Skeletal muscle satellite cell (primary cell): ENCODE measurements around the gene TEAD1.
A peak's percentile ranks its signal among the peaks of the same experiment; 100 is the strongest.

Experiments used
- H3K27me3 ChIP-seq: 2 replicates; pipeline ENCODE4 v1.7.0; 2013; ENCODE audit warnings: low read length; ENCODE audit not compliant: control insufficient read depth, insufficient read depth
- H3K36me3 ChIP-seq: 2 replicates; pipeline ENCODE4 v1.7.0; 2013; ENCODE audit warnings: mild to moderate bottlenecking, control low read depth, low read length; ENCODE audit not compliant: insufficient read depth
- H3K4me1 ChIP-seq: 2 replicates; pipeline ENCODE4 v1.7.0; 2013; ENCODE audit warnings: low read length; ENCODE audit not compliant: control insufficient read depth, insufficient read depth
- H3K4me2 ChIP-seq: 2 replicates; pipeline ENCODE4 v1.7.0; 2013; ENCODE audit warnings: mild to moderate bottlenecking, low read length
- H3K4me3 ChIP-seq: 2 replicates; pipeline ENCODE4 v1.7.0; 2013; ENCODE audit warnings: low read length
- H3K9ac ChIP-seq: 2 replicates; pipeline ENCODE4 v1.7.0; 2013; ENCODE audit warnings: mild to moderate bottlenecking, low read depth, low read length, moderate library complexity
- H3K9me3 ChIP-seq: replicated peaks from 2 replicates; pipeline ENCODE4 v1.7.0; 2013; ENCODE audit warnings: mild to moderate bottlenecking, control low read depth, low read length

Gene TEAD1

GRCh38 chr11:12680246-12680939, 6.2 kb downstream of the TEAD1 start:
- Histone ChIP-seq H3K4me3 (peak overlapping the region; percentile 49), H3K9me3 (no peaks in the 10 kb centered on the region), H3K4me2 (peak overlapping the region; percentile 88), H3K4me1 (peaks cover 71% of the 10 kb centered on the region), H3K9ac (peak overlapping the region; percentile 98), H3K36me3 (peaks cover 26% of the 10 kb centered on the region), H3K27me3 (no peaks in the 10 kb centered on the region)

- Histone ChIP-seq H3K4me3 (peak overlapping the region; percentile 37), H3K9me3 (no peaks in the 10 kb centered on the region), H3K4me1 (peaks cover 77% of the 10 kb centered on the region), H3K27me3 (no peaks in the 10 kb centered on the region), H3K9ac (peak overlapping the region; percentile 43), H3K4me2 (peak overlapping the region; percentile 88), H3K36me3 (peaks cover 25% of the 10 kb centered on the region)
These were observed 6.7 kb downstream of the TEAD1 start for GRCh38 chr11:12680940-12681258.

GRCh38 chr11:12681466-12681865, 7.2 kb downstream of the TEAD1 start:
- H3K4me1 ChIP-seq, result peaks cover 82% of the 10 kb centered on the region
- H3K4me3 ChIP-seq, result no peak overlapping the region
- H3K27me3 ChIP-seq, result no peaks in the 10 kb centered on the region
- H3K9ac ChIP-seq, result no peak overlapping the region
- H3K9me3 ChIP-seq, result no peaks in the 10 kb centered on the region
- no peak overlapping the region for H3K4me2 ChIP-seq
- H3K36me3 ChIP-seq, result peaks cover 25% of the 10 kb centered on the region

GRCh38 chr11:12682288-12682687, 8.1 kb downstream of the TEAD1 start:
- peaks cover 90% of the 10 kb centered on the region for H3K4me1 ChIP-seq
- H3K4me2 ChIP-seq, result no peak overlapping the region
- H3K36me3 ChIP-seq, result peaks cover 25% of the 10 kb centered on the region
- no peak overlapping the region for H3K9ac ChIP-seq
- no peaks in the 10 kb centered on the region for H3K27me3 ChIP-seq
- no peaks in the 10 kb centered on the region for H3K9me3 ChIP-seq
- H3K4me3 ChIP-seq, result no peak overlapping the region

GRCh38 chr11:12682737-12683500, 8.7 kb downstream of the TEAD1 start:
- Histone ChIP-seq H3K4me3 (no peak overlapping the region), H3K4me1 (peaks cover 92% of the 10 kb centered on the region), H3K4me2 (no peak overlapping the region), H3K9me3 (no peaks in the 10 kb centered on the region), H3K27me3 (no peaks in the 10 kb centered on the region), H3K9ac (no peak overlapping the region), H3K36me3 (peaks cover 22% of the 10 kb centered on the region)

GRCh38 chr11:12683874-12684273, 9.7 kb downstream of the TEAD1 start:
- Histone ChIP-seq H3K9me3 (no peaks in the 10 kb centered on the region), H3K4me2 (peak overlapping the region; percentile 74), H3K4me3 (no peak overlapping the region), H3K9ac (no peak overlapping the region), H3K27me3 (no peaks in the 10 kb centered on the region), H3K4me1 (peaks cover 92% of the 10 kb centered on the region), H3K36me3 (peaks cover 15% of the 10 kb centered on the region)

- H3K4me1 ChIP-seq, result peaks cover 92% of the 10 kb centered on the region
- H3K27me3 ChIP-seq, result no peaks in the 10 kb centered on the region
- peak overlapping the region; percentile 74 for H3K4me2 ChIP-seq
- H3K4me3 ChIP-seq, result no peak overlapping the region
- H3K9me3 ChIP-seq, result no peaks in the 10 kb centered on the region
- H3K36me3 ChIP-seq, result peaks cover 15% of the 10 kb centered on the region
- peak overlapping the region; percentile 74 for H3K9ac ChIP-seq
These were observed 10.1 kb downstream of the TEAD1 start for GRCh38 chr11:12684315-12684714.

- Histone ChIP-seq H3K9me3 (no peaks in the 10 kb centered on the region), H3K4me1 (peaks cover 91% of the 10 kb centered on the region), H3K4me3 (peak overlapping the region; percentile 39), H3K27me3 (no peaks in the 10 kb centered on the region), H3K36me3 (peaks cover 15% of the 10 kb centered on the region), H3K4me2 (peak overlapping the region; percentile 74), H3K9ac (peak overlapping the region; percentile 74)
These were observed 10.6 kb downstream of the TEAD1 start for GRCh38 chr11:12684816-12685215.

GRCh38 chr11:12685229-12685628, 11.0 kb downstream of the TEAD1 start:
- H3K9me3 ChIP-seq, result no peaks in the 10 kb centered on the region
- peaks cover 15% of the 10 kb centered on the region for H3K36me3 ChIP-seq
- H3K9ac ChIP-seq, result peak overlapping the region; percentile 74
- peaks cover 87% of the 10 kb centered on the region for H3K4me1 ChIP-seq
- H3K4me2 ChIP-seq, result peak overlapping the region; percentile 74
- H3K4me3 ChIP-seq, result peak overlapping the region; percentile 46
- H3K27me3 ChIP-seq, result no peaks in the 10 kb centered on the region

GRCh38 chr11:12686246-12687060, 12.2 kb downstream of the TEAD1 start:
- Histone ChIP-seq H3K4me3 (peak overlapping the region; percentile 46), H3K36me3 (peaks cover 4% of the 10 kb centered on the region), H3K4me2 (peak overlapping the region; percentile 74), H3K9ac (peak overlapping the region; percentile 74), H3K9me3 (no peaks in the 10 kb centered on the region), H3K4me1 (peaks cover 91% of the 10 kb centered on the region), H3K27me3 (no peaks in the 10 kb centered on the region)

GRCh38 chr11:12687216-12687623, 13.0 kb downstream of the TEAD1 start:
- H3K36me3 ChIP-seq, result no peaks in the 10 kb centered on the region
- no peak overlapping the region for H3K4me3 ChIP-seq
- H3K9ac ChIP-seq, result peak overlapping the region; percentile 74
- peak overlapping the region; percentile 74 for H3K4me2 ChIP-seq
- H3K27me3 ChIP-seq, result no peaks in the 10 kb centered on the region
- no peaks in the 10 kb centered on the region for H3K9me3 ChIP-seq
- H3K4me1 ChIP-seq, result peaks cover 93% of the 10 kb centered on the region
